H1 (cell line): ENCODE results near the gene TRIM47. TPM values are rescaled to one million over a fixed set of nuclear protein-coding genes. Genes with fewer than 3 reads are reported as not detected.

Source experiments
- CTCF ChIA-PET: fragments of 300-600 bp; sonication (Branson Sonifier 250); formaldehyde crosslinking; loops from one replicate; lab custom pipeline; 2021; ENCODE audit not compliant: partially characterized antibody; lab: Charles Lee
- POLR2A ChIA-PET: fragments of 300-600 bp; sonication (Branson Sonifier 250); formaldehyde crosslinking; loops from one replicate; lab custom pipeline; 2021; ENCODE audit warnings: inconsistent platforms; ENCODE audit not compliant: partially characterized antibody; lab: Charles Lee
- DNase-seq, 2 experiments: peaks; one replicate each; pipeline versions ENCODE4 v3.0.0 to v3.0.0-alpha.2; 2010 to 2022; ENCODE audit warnings: low spot score in 2 of 2, low read depth in 1 of 2, mixed read lengths in 1 of 2
- FAIRE-seq: peaks from 2 replicates; lab custom pipeline; 2011; peaks lifted over from hg19 to GRCh38; lab: Jason Lieb, UNC
- H2AFZ ChIP-seq: 2 replicates; pipeline ENCODE4 v1.8.1; 2012; ENCODE audit warnings: low read length, inconsistent platforms
- H2AK5ac ChIP-seq: 2 replicates; pipeline ENCODE4 v1.6.1; 2013; ENCODE audit warnings: low read depth, low read length
- H2BK120ac ChIP-seq: replicated peaks from 2 replicates; pipeline ENCODE3; 2013; ENCODE audit warnings: low read depth, low read length, inconsistent platforms
- H2BK12ac ChIP-seq: 2 replicates; pipeline ENCODE4 v1.6.1; 2013; ENCODE audit warnings: low read depth, low read length
- H2BK15ac ChIP-seq: 2 replicates; pipeline ENCODE4 v1.6.1; 2013; ENCODE audit warnings: low read length
- H2BK20ac ChIP-seq: 2 replicates; pipeline ENCODE4 v1.6.1; 2013; ENCODE audit warnings: low read length
- H2BK5ac ChIP-seq: 2 replicates; pipeline ENCODE4 v1.6.1; 2013; ENCODE audit warnings: low read depth, low read length
- H3K14ac ChIP-seq: 2 replicates; pipeline ENCODE4 v1.6.1; 2013; ENCODE audit warnings: inconsistent platforms; ENCODE audit not compliant: insufficient read length
- H3K18ac ChIP-seq: 2 replicates; pipeline ENCODE4 v1.6.1; 2013; ENCODE audit warnings: low read length; ENCODE audit errors: extremely low read depth
- H3K23ac ChIP-seq: 2 replicates; pipeline ENCODE4 v1.6.1; 2013; ENCODE audit warnings: inconsistent platforms; ENCODE audit not compliant: insufficient read length
- H3K23me2 ChIP-seq: 2 replicates; pipeline ENCODE4 v1.6.1; 2013; ENCODE audit warnings: low read depth, low read length
- H3K27ac ChIP-seq: 2 replicates; pipeline ENCODE4 v1.6.1; 2011; ENCODE audit warnings: low read depth, low read length, inconsistent platforms
- H3K27me3 ChIP-seq, 4 experiments: replicated peaks in 1 of 4; 1 replicate in 1 of 4; 2 replicates in 3 of 4; pipeline versions ENCODE4 v1.6.1 to v1.8.1; 2011 to 2013; ENCODE audit warnings: low read length in 3 of 4, mild to moderate bottlenecking in 3 of 4, inconsistent platforms in 2 of 4, mixed read lengths in 2 of 4, moderate library complexity in 1 of 4; ENCODE audit not compliant: control insufficient read depth in 3 of 4, insufficient read depth in 3 of 4; ENCODE audit errors: extremely low read depth in 1 of 4
- H3K36me3 ChIP-seq, 4 experiments: 2 replicates each; pipeline versions ENCODE4 v1.6.1 to v1.8.1; 2011 to 2013; ENCODE audit warnings: mild to moderate bottlenecking in 4 of 4, low read length in 3 of 4, moderate library complexity in 2 of 4, control low read depth in 1 of 4, inconsistent platforms in 1 of 4; ENCODE audit not compliant: insufficient read depth in 4 of 4, control insufficient read depth in 2 of 4
- H3K4ac ChIP-seq: replicated peaks from 2 replicates; pipeline ENCODE3; 2013; ENCODE audit warnings: low read length, low read depth, mixed read lengths, inconsistent platforms; ENCODE audit not compliant: insufficient read length
- H3K4me1 ChIP-seq, 4 experiments: replicated peaks in 1 of 4; 1 replicate in 1 of 4; 2 replicates in 3 of 4; pipeline versions ENCODE4 v1.6.1 to v1.8.1; 2011 to 2013; ENCODE audit warnings: low read length in 3 of 4, inconsistent platforms in 2 of 4, mixed read lengths in 1 of 4; ENCODE audit not compliant: insufficient read depth in 4 of 4, control insufficient read depth in 3 of 4
- H3K4me2 ChIP-seq, 2 experiments: 2 replicates each; pipeline versions ENCODE4 v1.6.1 to v1.8.1; 2011 to 2013; ENCODE audit warnings: low read depth in 2 of 2, low read length in 2 of 2, control low read depth in 1 of 2, inconsistent platforms in 1 of 2, mild to moderate bottlenecking in 1 of 2; ENCODE audit not compliant: insufficient read depth in 1 of 2
- H3K4me3 ChIP-seq, 4 experiments: fragments of 200-600, 300-600 bp in 1 of 4; sonication (generic), shearing (Covaris generic), sonication (Bioruptor Twin) in 1 of 4; 2 replicates each; pipeline versions ENCODE4 v1.5.1 to v1.8.1; 2011 to 2016; ENCODE audit warnings: low read length in 4 of 4, low read depth in 3 of 4, control low read depth in 2 of 4, inconsistent platforms in 2 of 4, mild to moderate bottlenecking in 2 of 4, mixed read lengths in 1 of 4, moderate library complexity in 1 of 4; ENCODE audit not compliant: insufficient read depth in 2 of 4; ENCODE audit errors: extremely low read depth in 1 of 4
- H3K56ac ChIP-seq: replicated peaks from 2 replicates; pipeline ENCODE3; 2013; ENCODE audit warnings: low read depth, mild to moderate bottlenecking, mixed read lengths, low read length, inconsistent platforms; ENCODE audit not compliant: insufficient read length
- H3K79me1 ChIP-seq: 2 replicates; pipeline ENCODE4 v1.6.1; 2013; ENCODE audit warnings: low read depth, low read length, control low read depth
- H3K79me2 ChIP-seq, 2 experiments: 2 replicates each; pipeline versions ENCODE4 v1.6.1 to v1.8.1; 2012 to 2013; ENCODE audit warnings: low read length in 2 of 2, mild to moderate bottlenecking in 2 of 2, inconsistent platforms in 1 of 2; ENCODE audit not compliant: insufficient read depth in 2 of 2, control insufficient read depth in 1 of 2
- H3K9ac ChIP-seq, 4 experiments: replicated peaks in 1 of 4; 1 replicate in 1 of 4; 2 replicates in 3 of 4; pipeline versions ENCODE4 v1.6.1 to v1.8.1; 2011 to 2013; ENCODE audit warnings: low read depth in 3 of 4, low read length in 3 of 4, control low read depth in 2 of 4, mild to moderate bottlenecking in 2 of 4, moderate library complexity in 2 of 4, inconsistent platforms in 1 of 4; ENCODE audit errors: extremely low read depth in 1 of 4
- H3K9me3 ChIP-seq, 2 experiments: 2 replicates each; pipeline versions ENCODE4 v1.6.1 to v1.8.1; 2012 to 2013; ENCODE audit warnings: mild to moderate bottlenecking in 2 of 2, moderate library complexity in 2 of 2, control low read depth in 1 of 2, inconsistent platforms in 1 of 2, low read depth in 1 of 2, low read length in 1 of 2, mixed read lengths in 1 of 2; ENCODE audit not compliant: insufficient read depth in 2 of 2
- H4K20me1 ChIP-seq, 2 experiments: replicated peaks in 1 of 2; 2 replicates each; pipeline versions ENCODE3 to v1.8.1; 2011 to 2013; ENCODE audit warnings: inconsistent platforms in 2 of 2, low read length in 2 of 2, mild to moderate bottlenecking in 1 of 2; ENCODE audit not compliant: insufficient read depth in 2 of 2, control insufficient read depth in 1 of 2
- H4K5ac ChIP-seq: 2 replicates; pipeline ENCODE4 v1.6.1; 2013; ENCODE audit warnings: low read length, low read depth, mixed read lengths, inconsistent platforms; ENCODE audit not compliant: insufficient read length
- H4K8ac ChIP-seq: 2 replicates; pipeline ENCODE4 v1.8.0; 2013; ENCODE audit warnings: mild to moderate bottlenecking, moderate library complexity, low read length, inconsistent platforms; ENCODE audit not compliant: insufficient read depth; ENCODE audit errors: extremely low read depth
- H4K91ac ChIP-seq: replicated peaks from 2 replicates; pipeline ENCODE3; 2013; ENCODE audit warnings: low read length, mixed read lengths, inconsistent platforms; ENCODE audit not compliant: insufficient read length
- ASH2L ChIP-seq: fragments of 200-600, 300-600 bp; sonication (generic); IDR thresholded peaks from one replicate; pipeline ENCODE4 v1.7.1; 2017; ENCODE audit warnings: low read length
- BRCA1 ChIP-seq: IDR thresholded peaks from 2 replicates; pipeline ENCODE4 v1.6.1; 2012; ENCODE audit warnings: low read depth, low read length, improper control_type of control experiment
- CTBP2 ChIP-seq: IDR thresholded peaks from 2 replicates; pipeline ENCODE4 v1.7.0; 2011; ENCODE audit warnings: borderline replicate concordance, mild to moderate bottlenecking, moderate library complexity, mixed read lengths, low read length; ENCODE audit not compliant: insufficient read depth, insufficient read length
- KDM4A ChIP-seq: IDR thresholded peaks from one replicate; pipeline ENCODE4 v1.7.1; 2012; ENCODE audit warnings: low read depth, mild to moderate bottlenecking, moderate library complexity, low read length, inconsistent platforms; ENCODE audit not compliant: severe bottlenecking
- MAX ChIP-seq: IDR thresholded peaks from 2 replicates; pipeline ENCODE4 v1.6.1; 2012; ENCODE audit warnings: inconsistent platforms
- NANOG ChIP-seq: IDR thresholded peaks from 2 replicates; pipeline ENCODE4 v1.6.1; 2011; ENCODE audit warnings: low read length, low read depth, mild to moderate bottlenecking, inconsistent platforms; ENCODE audit not compliant: insufficient read depth, poor library complexity, severe bottlenecking
- POU5F1 ChIP-seq: IDR thresholded peaks from 2 replicates; pipeline ENCODE4 v1.6.1; 2011; ENCODE audit warnings: low read depth, mild to moderate bottlenecking, low read length, moderate library complexity
- RNF2 ChIP-seq: fragments of 200-900, 300-1000 bp; sonication (generic); IDR thresholded peaks from 2 replicates; pipeline ENCODE4 v1.7.1; 2016; ENCODE audit warnings: borderline replicate concordance, low read depth, mild to moderate bottlenecking, antibody characterized with exemption, low read length; ENCODE audit not compliant: poor library complexity, severe bottlenecking; ENCODE audit errors: missing control alignments
- RXRA ChIP-seq: IDR thresholded peaks from 2 replicates; pipeline ENCODE4 v1.6.1; 2011; ENCODE audit warnings: low read depth, mild to moderate bottlenecking, low read length, moderate library complexity; ENCODE audit not compliant: insufficient read depth
- WGBS, 2 experiments: shearing (Covaris generic) in 1 of 2; methylation state at CpG; one replicate each; pipeline versions ENCODE4 v1.1.6 to v1.1.7; 2013 to 2015; ENCODE audit warnings: low lambda C conversion rate in 2 of 2, mixed read lengths in 2 of 2, inconsistent platforms in 1 of 2, low coverage in 1 of 2, missing lambda C conversion rate in 1 of 2; ENCODE audit not compliant: insufficient replicate concordance in 2 of 2, insufficient coverage in 1 of 2, insufficient read length in 1 of 2; ENCODE audit errors: extremely low coverage in 1 of 2, missing lambda C conversion rate in 1 of 2; 5-methylcytosine and 5-hydroxymethylcytosine counted together
- polyA plus RNA-seq, 7 experiments: library from polyadenylated mRNA; depleted of rRNA in 3 of 7; stranded (reverse) in 5 of 7; unstranded in 2 of 7; fragments of >200 nt in 5 of 7; fragments of 200-250 nt in 2 of 7; gene quantifications; 1 replicate in 5 of 7; 2 replicates in 1 of 7; 4 replicates in 1 of 7; pipeline versions ENCODE4 v1.2.1 to v1.2.3, GENCODE V29; 2011 to 2013; ENCODE audit warnings: missing spikeins in 2 of 7, mixed read lengths in 2 of 7
- total RNA-seq: library from RNA; stranded (reverse); fragmentation: NEBNext Ultra II Directional; extraction: Animal tissue kit (Norgen Biotek cat#: 25700); gene quantifications from 2 replicates; pipeline ENCODE4 v1.2.1, GENCODE V29; 2021

TRIM47 gene
- total and polyA plus RNA-seq, 2 of the 8 experiments (the other 6 are each of a cell fraction or from before 2014, with no cell fraction given), result 6.3 to 6.4 TPM

GRCh38 chr17:75909051-75909811 is 30.9 kb upstream of the TRIM47 start:
- CTCF ChIA-PET, result interaction anchor here (0.7 to 51.3 kb wide), 11 partner anchors 7 to 258 kb away, joined by 3 to 885 read pairs (median 4); partner anchors contain the start of gene CDK3
- Histone ChIP-seq H3K4me2 (no peak overlapping the region), H3K9me3 (no peaks in the 10 kb centered on the region), H3K4ac (no peak overlapping the region), H3K4me1 (no peaks in the 10 kb centered on the region; a peak in 2 of 7 replicates), H2BK20ac (no peak overlapping the region), H2BK12ac (no peak overlapping the region), H3K14ac (no peak overlapping the region), H3K18ac (no peak overlapping the region), H4K20me1 (no peaks in the 10 kb centered on the region), H3K27ac (no peak overlapping the region), H3K79me1 (no peaks in the 10 kb centered on the region), H2BK120ac (no peak overlapping the region), H3K27me3 (no peaks in the 10 kb centered on the region), H3K56ac (no peak overlapping the region), H3K23me2 (no peaks in the 10 kb centered on the region), H4K91ac (no peak overlapping the region), H3K36me3 (no peaks in the 10 kb centered on the region), H3K79me2 (no peaks in the 10 kb centered on the region), H2AFZ (no peak overlapping the region), H2BK5ac (no peak overlapping the region), H4K8ac (no peak overlapping the region), H3K23ac (no peak overlapping the region), H3K4me3 (no peak overlapping the region), H2BK15ac (no peak overlapping the region), H4K5ac (no peak overlapping the region), H2AK5ac (no peak overlapping the region), H3K9ac (no peak overlapping the region)
- POLR2A ChIA-PET, result interaction anchor here (0.9 to 3.0 kb wide), 9 partner anchors 10 to 171 kb away, joined by 3 to 16 read pairs (median 4); partner anchors contain the start of genes FBF1 and TRIM65
- DNase-seq (no peak), FAIRE-seq (no peak)
- WGBS, 2 experiments, result 85% methylated on average over 14 of the region's 14 CpGs; no CpG with 5 or more reads in 1 of the 2 experiments
- TF ChIP-seq NANOG (no peak), CTBP2 (no peak), POU5F1 (no peak), MAX (no peak), KDM4A (no peak), RXRA (no peak), ASH2L (no peak), BRCA1 (no peak), RNF2 (no peak)
